IMR-90 (cell line): Measurements from ENCODE around the gene GLG1. TPM values are rescaled to one million over a fixed set of nuclear protein-coding genes. Genes with fewer than 3 reads are reported as not detected.

Source experiments
- ATAC-seq: fragments of 200-7000 bp; cut with Tn5 transposase; 2 replicates; pipeline ENCODE4 v1.9.1; 2020; ENCODE audit warnings: low read depth, mild to moderate bottlenecking, moderate library complexity
- BruUV-seq: library from RNA; stranded (reverse); fragments of 400-500 nt; replicated peaks from 2 replicates; lab custom pipeline; 2021; lab: Mats Ljungman, UMichigan
- CTCF ChIA-PET: fragments of 300-600 bp; formaldehyde crosslinking; extraction: SDS; loops from one replicate; lab custom pipeline; 2021; ENCODE audit warnings: antibody characterized with exemption; lab: Yijun Ruan, JAX
- POLR2A ChIA-PET: fragments of 300-600 bp; sonication (Branson Sonifier 250); formaldehyde crosslinking; loops from one replicate; lab custom pipeline; 2022; ENCODE audit warnings: antibody characterized with exemption; ENCODE audit not compliant: unreplicated experiment; lab: Charles Lee
- DNase-seq: peaks from one replicate; pipeline ENCODE4 v3.0.0; 2013
- H2AFZ ChIP-seq: replicated peaks from 2 replicates; pipeline ENCODE3; 2013; ENCODE audit warnings: low read length, mild to moderate bottlenecking; ENCODE audit not compliant: poor library complexity
- H2AK5ac ChIP-seq: 2 replicates; pipeline ENCODE4 v1.6.1; 2013; ENCODE audit warnings: low read depth, low read length, inconsistent platforms
- H2AK9ac ChIP-seq: replicated peaks from 2 replicates; pipeline ENCODE3; 2013; ENCODE audit warnings: mild to moderate bottlenecking, low read depth, low read length, moderate library complexity; ENCODE audit not compliant: poor library complexity
- H2BK120ac ChIP-seq: 2 replicates; pipeline ENCODE4 v1.6.1; 2013; ENCODE audit warnings: low read depth, low read length, inconsistent platforms
- H2BK15ac ChIP-seq: 3 replicates; pipeline ENCODE4 v1.6.1; 2013; ENCODE audit warnings: low read depth, low read length, inconsistent platforms
- H2BK20ac ChIP-seq: 2 replicates; pipeline ENCODE4 v1.6.1; 2013; ENCODE audit warnings: low read depth, mild to moderate bottlenecking, inconsistent platforms, low read length, moderate library complexity
- H2BK5ac ChIP-seq: 2 replicates; pipeline ENCODE4 v1.6.1; 2013; ENCODE audit warnings: mild to moderate bottlenecking, low read depth, low read length, inconsistent platforms; ENCODE audit not compliant: poor library complexity, severe bottlenecking
- H3K14ac ChIP-seq: replicated peaks from 2 replicates; pipeline ENCODE4 v1.6.1; 2013; ENCODE audit warnings: low read depth, low read length, inconsistent platforms
- H3K18ac ChIP-seq: 2 replicates; pipeline ENCODE4 v1.6.1; 2013; ENCODE audit warnings: low read depth, low read length, control low read depth
- H3K23ac ChIP-seq: 2 replicates; pipeline ENCODE4 v1.6.1; 2013; ENCODE audit warnings: low read depth, low read length, inconsistent platforms
- H3K27ac ChIP-seq: 2 replicates; pipeline ENCODE4 v1.5.1; 2013; ENCODE audit warnings: mild to moderate bottlenecking, control low read depth, low read length; ENCODE audit not compliant: insufficient read depth
- H3K27me3 ChIP-seq: 2 replicates; pipeline ENCODE4 v1.6.1; 2013; ENCODE audit warnings: low read length; ENCODE audit not compliant: control insufficient read depth, insufficient read depth
- H3K36me3 ChIP-seq: 2 replicates; pipeline ENCODE4 v1.6.1; 2013; ENCODE audit warnings: low read length, mixed read lengths; ENCODE audit not compliant: control insufficient read depth, insufficient read depth
- H3K4ac ChIP-seq: 2 replicates; pipeline ENCODE4 v1.6.1; 2013; ENCODE audit warnings: low read depth, low read length, inconsistent platforms
- H3K4me1 ChIP-seq: 2 replicates; pipeline ENCODE4 v1.6.1; 2013; ENCODE audit warnings: low read length, mixed read lengths; ENCODE audit not compliant: control insufficient read depth, insufficient read depth
- H3K4me2 ChIP-seq: 2 replicates; pipeline ENCODE4 v1.6.1; 2013; ENCODE audit warnings: low read depth, mild to moderate bottlenecking, control low read depth, low read length, moderate library complexity
- H3K4me3 ChIP-seq: 2 replicates; pipeline ENCODE4 v1.5.1; 2013; ENCODE audit warnings: low read depth, mild to moderate bottlenecking, control low read depth, low read length, moderate library complexity; ENCODE audit not compliant: insufficient read depth
- H3K56ac ChIP-seq: 2 replicates; pipeline ENCODE4 v1.6.1; 2013; ENCODE audit warnings: low read length, inconsistent platforms; ENCODE audit not compliant: insufficient read depth; ENCODE audit errors: extremely low read depth
- H3K79me1 ChIP-seq, 2 experiments: 2 replicates each; pipeline ENCODE4 v1.6.1; 2013; ENCODE audit warnings: low read length in 2 of 2, inconsistent platforms in 1 of 2, low read depth in 1 of 2
- H3K9ac ChIP-seq: 2 replicates; pipeline ENCODE4 v1.6.1; 2013; ENCODE audit warnings: low read depth, low read length, control low read depth
- H3K9me1 ChIP-seq: 2 replicates; pipeline ENCODE4 v1.6.1; 2013; ENCODE audit warnings: low read length, inconsistent platforms; ENCODE audit not compliant: insufficient read depth
- H3K9me3 ChIP-seq: 2 replicates; pipeline ENCODE4 v1.6.1; 2013; ENCODE audit warnings: low read length; ENCODE audit not compliant: control insufficient read depth, insufficient read depth
- H4K20me1 ChIP-seq: 2 replicates; pipeline ENCODE4 v1.6.1; 2013; ENCODE audit warnings: low read length, inconsistent platforms; ENCODE audit not compliant: insufficient read depth
- H4K5ac ChIP-seq: 2 replicates; pipeline ENCODE4 v1.6.1; 2013; ENCODE audit warnings: mild to moderate bottlenecking, low read depth, low read length, control low read depth
- H4K8ac ChIP-seq, 2 experiments: 2 replicates each; pipeline ENCODE4 v1.6.1; 2013; ENCODE audit warnings: low read depth in 2 of 2, low read length in 2 of 2, control low read depth in 1 of 2, inconsistent platforms in 1 of 2
- H4K91ac ChIP-seq: 2 replicates; pipeline ENCODE4 v1.6.1; 2013; ENCODE audit warnings: low read depth, low read length, inconsistent platforms; ENCODE audit not compliant: insufficient read depth
- CHD1 ChIP-seq: IDR thresholded peaks from 2 replicates; pipeline ENCODE4 v1.6.1; 2012; ENCODE audit warnings: low read depth, low read length, improper control_type of control experiment
- FOS ChIP-seq: fragments of 150-350 bp; IDR thresholded peaks from 2 replicates; pipeline ENCODE4 v1.6.1; 2016; ENCODE audit warnings: low read depth, low read length
- WGBS, 2 experiments: methylation state at CpG; one replicate each; pipeline versions ENCODE4 v1.1.5 to v1.1.7; 2013; ENCODE audit warnings: missing lambda C conversion rate in 2 of 2; ENCODE audit not compliant: insufficient read length in 1 of 2; ENCODE audit errors: extremely low coverage in 2 of 2; 5-methylcytosine and 5-hydroxymethylcytosine counted together
- dilution Hi-C: fragments of 300-500 bp; cut with HindIII; formaldehyde crosslinking; loops from one replicate; pipeline ENCODE4 v1.14.3; 2018; ENCODE audit warnings: low sequenced_read_pairs; ENCODE audit not compliant: unreplicated experiment
- in situ Hi-C: fragments of 300-500 bp; cut with MboI; formaldehyde crosslinking; loops from 3 replicates; pipeline ENCODE4 v1.14.3; 2019; ENCODE audit warnings: low sequenced_read_pairs, inconsistent platforms, mixed read lengths
- intact Hi-C: fragments of 100-400 bp; cut with micrococcal nuclease; formaldehyde crosslinking; loops from 2 replicates; pipeline ENCODE4 v1.10.0; 2022
- polyA plus RNA-seq, 3 experiments: library from polyadenylated mRNA; depleted of rRNA; stranded (reverse); fragments of >200 nt; gene quantifications; 2 replicates each; pipeline ENCODE4 v1.2.3, GENCODE V29; 2012; ENCODE audit warnings: low replicate concordance in 1 of 3
- total RNA-seq: library from RNA; depleted of rRNA; stranded (reverse); fragments of >200 nt; gene quantifications from 2 replicates; pipeline ENCODE4 v1.2.3, GENCODE V29; 2012

Gene GLG1
- total and polyA plus RNA-seq, 2 of the 4 experiments (the other 2 are of a cell fraction) = 91.0 to 107 TPM

DNA sequence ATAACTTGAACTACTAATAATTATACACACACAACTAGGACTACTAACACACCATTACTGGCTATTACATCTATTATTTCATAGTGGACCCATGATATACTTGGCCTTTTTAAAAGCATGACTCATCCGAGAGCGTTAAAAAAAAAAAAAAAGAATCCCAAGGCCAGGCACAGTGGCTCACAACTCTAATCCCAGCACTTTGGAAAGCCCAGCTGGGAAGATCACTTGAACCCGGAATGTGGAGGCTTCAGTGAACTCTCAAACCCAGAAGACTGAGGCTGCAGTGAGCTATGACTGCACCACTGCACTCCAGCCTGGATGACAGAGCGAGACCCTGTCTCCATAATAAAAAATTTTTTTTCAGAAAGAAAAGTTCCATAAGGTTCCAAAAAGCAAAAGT, 3.1 kb downstream of the GLG1 start:
- H2BK5ac ChIP-seq = no peak overlapping the region
- H3K56ac ChIP-seq = no peak overlapping the region
- H3K4ac ChIP-seq = no peak overlapping the region
- no peak overlapping the region for H3K4me2 ChIP-seq
- no peak overlapping the region for H2BK120ac ChIP-seq
- no peak overlapping the region for H4K91ac ChIP-seq
- peaks cover 3% of the 10 kb centered on the region; the same call in 1 of the 2 replicates for H3K36me3 ChIP-seq
- no peak overlapping the region for H3K23ac ChIP-seq
- H2AFZ ChIP-seq = no peak overlapping the region
- intact Hi-C loops = no loop called here
- H3K4me1 ChIP-seq = peaks cover 12% of the 10 kb centered on the region
- H3K4me3 ChIP-seq = no peak overlapping the region
- CTCF ChIA-PET = no interaction called here
- no peak overlapping the region for H3K27ac ChIP-seq
- no peak overlapping the region for H3K14ac ChIP-seq
- H3K9ac ChIP-seq = no peak overlapping the region
- TF ChIP-seq CHD1 (no peak), FOS (peak; percentile 30; the same call in 1 of the 2 replicates)
- dilution Hi-C loops = no loop called here
- no peaks in the 10 kb centered on the region for H3K27me3 ChIP-seq
- 74% methylated on average over 3 of the region's 4 CpGs; no CpG with 5 or more reads in 1 of the 2 experiments for WGBS, 2 experiments
- H2BK15ac ChIP-seq = no peak overlapping the region
- H2AK9ac ChIP-seq = no peak overlapping the region
- H3K9me3 ChIP-seq = no peaks in the 10 kb centered on the region
- peaks cover 6 to 55% of the 10 kb centered on the region in 2 experiments; a peak in 3 of 4 replicates for H3K79me1 ChIP-seq
- BruUV-seq = no TSS peak
- no peak overlapping the region for H4K8ac ChIP-seq
- H3K9me1 ChIP-seq = peaks cover 9% of the 10 kb centered on the region
- no peak for ATAC-seq
- no peak overlapping the region for H2AK5ac ChIP-seq
- H4K5ac ChIP-seq = no peak overlapping the region
- peaks cover 57% of the 10 kb centered on the region for H4K20me1 ChIP-seq
- no peak overlapping the region for H3K18ac ChIP-seq
- no peak overlapping the region for H2BK20ac ChIP-seq
- in situ Hi-C loops = no loop called here
- POLR2A ChIA-PET = no interaction called here
- peak; percentile 21 for DNase-seq
